GM23248 (cell line): ENCODE data around the gene ADPRHL1. TPM values are rescaled to one million over a fixed set of nuclear protein-coding genes. Genes with fewer than 3 reads are reported as not detected.

ENCODE experiments used
- DNase-seq: peaks from one replicate; pipeline ENCODE4 v3.0.0-alpha.2; 2015
- H2AFZ ChIP-seq: fragments of 200-600 bp; sonication (generic); 2 replicates; pipeline ENCODE4 v1.6.1; 2016; ENCODE audit warnings: antibody characterized with exemption
- H3F3A ChIP-seq: fragments of 200-600 bp; sonication (generic); 2 replicates; pipeline ENCODE4 v1.6.1; 2016; ENCODE audit warnings: mild to moderate bottlenecking, antibody characterized with exemption, mixed run types; ENCODE audit not compliant: insufficient read depth
- H3K27ac ChIP-seq: fragments of 200-600 bp; sonication (generic); 2 replicates; pipeline ENCODE4 v1.5.1; 2016; ENCODE audit warnings: mild to moderate bottlenecking
- H3K27me3 ChIP-seq: fragments of 200-600 bp; sonication (generic); replicated peaks from 2 replicates; pipeline ENCODE4 v1.6.1; 2016; ENCODE audit warnings: mild to moderate bottlenecking; ENCODE audit not compliant: insufficient read depth
- H3K36me3 ChIP-seq: fragments of 200-600 bp; sonication (generic); 2 replicates; pipeline ENCODE4 v1.6.1; 2016; ENCODE audit warnings: low read depth, mild to moderate bottlenecking
- H3K4me1 ChIP-seq: fragments of 200-600 bp; sonication (generic); 2 replicates; pipeline ENCODE4 v1.6.1; 2016; ENCODE audit warnings: mild to moderate bottlenecking; ENCODE audit not compliant: insufficient read depth
- H3K4me2 ChIP-seq: fragments of 200-600 bp; sonication (generic); one replicate; pipeline ENCODE4 v1.6.1; 2016; ENCODE audit warnings: mild to moderate bottlenecking; ENCODE audit not compliant: unreplicated experiment
- H3K4me3 ChIP-seq: fragments of 200-600 bp; sonication (generic); 2 replicates; pipeline ENCODE4 v1.5.1; 2016; ENCODE audit warnings: mild to moderate bottlenecking
- H3K79me2 ChIP-seq: fragments of 200-600 bp; sonication (generic); 2 replicates; pipeline ENCODE4 v1.6.1; 2016; ENCODE audit warnings: mild to moderate bottlenecking; ENCODE audit not compliant: insufficient read depth
- H3K9ac ChIP-seq: fragments of 200-600 bp; sonication (generic); 2 replicates; pipeline ENCODE4 v1.6.1; 2016; ENCODE audit warnings: mild to moderate bottlenecking
- H3K9me2 ChIP-seq: fragments of 200-600 bp; sonication (generic); 2 replicates; pipeline ENCODE4 v1.6.1; 2016; ENCODE audit warnings: mixed run types, mild to moderate bottlenecking, moderate library complexity; ENCODE audit not compliant: insufficient read depth
- H3K9me3 ChIP-seq: fragments of 200-600 bp; sonication (generic); one replicate; pipeline ENCODE4 v1.6.1; 2017; ENCODE audit warnings: low read depth
- H4K20me1 ChIP-seq: fragments of 200-600 bp; sonication (generic); 2 replicates; pipeline ENCODE4 v1.6.0; 2016; ENCODE audit not compliant: insufficient read depth
- EZH2 ChIP-seq: fragments of 200-600 bp; sonication (generic); IDR thresholded peaks from 2 replicates; pipeline ENCODE4 v1.6.1; 2018; ENCODE audit warnings: antibody characterized with exemption, mild to moderate bottlenecking; ENCODE audit not compliant: insufficient read depth, poor library complexity, severe bottlenecking
- EZH2phosphoT487 ChIP-seq: fragments of 200-600 bp; sonication (generic); IDR thresholded peaks from 2 replicates; pipeline ENCODE4 v1.6.1; 2018; ENCODE audit warnings: antibody characterized with exemption, moderate library complexity, mild to moderate bottlenecking, low read depth; ENCODE audit not compliant: insufficient read depth
- WGBS, 2 experiments: methylation state at CpG; one replicate each; pipeline ENCODE4 v1.1.6; 2015 to 2017; ENCODE audit warnings: low lambda C conversion rate in 2 of 2, low coverage in 1 of 2; ENCODE audit errors: missing lambda C conversion rate in 2 of 2; 5-methylcytosine and 5-hydroxymethylcytosine counted together
- in situ Hi-C: fragments of 300-500 bp; cut with MboI; formaldehyde crosslinking; loops from 2 replicates; pipeline ENCODE4 v1.15.0; 2020
- polyA plus RNA-seq: library from polyadenylated mRNA; unstranded; fragments of >200 nt; fragmentation: Nextera tagmentation; extraction: Ambion mirVana; gene quantifications from 2 replicates; pipeline ENCODE4 v1.2.1, GENCODE V29; 2016
- total RNA-seq: library from RNA; depleted of rRNA; stranded (reverse); fragments of >200 nt; shearing (Covaris generic); gene quantifications from 2 replicates; pipeline ENCODE4 v1.2.3, GENCODE V29; 2014

The ADPRHL1 gene
- total and polyA plus RNA-seq, 2 experiments from 2014 or later: 1.8 to 2.2 TPM

DNA sequence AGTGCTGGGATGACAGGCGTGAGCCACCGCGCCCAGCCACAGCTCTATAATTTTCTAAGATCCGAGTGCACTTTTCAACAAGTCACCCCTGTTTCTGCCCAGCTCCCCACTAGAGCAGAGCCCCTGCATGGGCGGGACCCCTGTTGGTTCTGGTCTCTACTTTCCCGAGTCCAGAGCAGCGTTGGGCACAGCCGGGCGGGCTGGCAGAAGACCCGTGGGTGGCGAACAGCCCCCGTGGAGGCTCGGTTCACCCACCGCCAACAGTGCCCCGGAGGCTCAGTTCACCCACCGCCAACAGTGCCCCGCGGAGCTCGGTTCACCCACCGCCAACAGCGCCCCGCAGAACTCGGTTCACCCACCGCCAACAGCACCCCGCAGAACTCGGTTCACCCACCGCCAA lies 40.8 kb downstream of the ADPRHL1 start:
- no peak for DNase-seq
- Histone ChIP-seq H3K27me3 (no peaks in the 10 kb centered on the region), H3K4me1 (peaks cover 33% of the 10 kb centered on the region), H3K9ac (no peak overlapping the region), H3F3A (peaks cover 4% of the 10 kb centered on the region; the same call in 1 of the 2 replicates), H3K36me3 (no peaks in the 10 kb centered on the region), H3K79me2 (no peaks in the 10 kb centered on the region), H2AFZ (no peak overlapping the region), H3K4me2 (no peak overlapping the region), H3K4me3 (no peak overlapping the region), H4K20me1 (no peaks in the 10 kb centered on the region), H3K9me2 (no peaks in the 10 kb centered on the region), H3K27ac (no peak overlapping the region), H3K9me3 (no peaks in the 10 kb centered on the region)
- WGBS, 2 experiments: 98% methylated on average over 12 to 27 of the region's 27 CpGs
- TF ChIP-seq EZH2phosphoT487: no peak
- no peak for TF ChIP-seq EZH2
- in situ Hi-C loops: no loop called here

GRCh38 chr13:113411216-113412023 lies 41.9 kb downstream of the ADPRHL1 start:
- TF ChIP-seq EZH2 (no peak), EZH2phosphoT487 (no peak)
- peak overlapping the region; percentile 74 for H3K4me2 ChIP-seq
- no peaks in the 10 kb centered on the region for H3K27me3 ChIP-seq
- peaks cover 4% of the 10 kb centered on the region; the same call in 1 of the 2 replicates for H3F3A ChIP-seq
- H3K27ac ChIP-seq: peak overlapping the region; percentile 98
- peak overlapping the region; percentile 40 for H2AFZ ChIP-seq
- no peaks in the 10 kb centered on the region for H3K79me2 ChIP-seq
- no peaks in the 10 kb centered on the region for H4K20me1 ChIP-seq
- no peaks in the 10 kb centered on the region for H3K36me3 ChIP-seq
- peak overlapping the region; percentile 57 for H3K4me3 ChIP-seq
- peak; percentile 97 for DNase-seq
- peaks cover 33% of the 10 kb centered on the region for H3K4me1 ChIP-seq
- H3K9me3 ChIP-seq: no peaks in the 10 kb centered on the region
- no peaks in the 10 kb centered on the region for H3K9me2 ChIP-seq
- peak overlapping the region; percentile 82 for H3K9ac ChIP-seq
- WGBS, 2 experiments: 23 to 27% methylated on average over 29 to 30 of the region's 30 CpGs
- in situ Hi-C loops: no loop called here

DNA sequence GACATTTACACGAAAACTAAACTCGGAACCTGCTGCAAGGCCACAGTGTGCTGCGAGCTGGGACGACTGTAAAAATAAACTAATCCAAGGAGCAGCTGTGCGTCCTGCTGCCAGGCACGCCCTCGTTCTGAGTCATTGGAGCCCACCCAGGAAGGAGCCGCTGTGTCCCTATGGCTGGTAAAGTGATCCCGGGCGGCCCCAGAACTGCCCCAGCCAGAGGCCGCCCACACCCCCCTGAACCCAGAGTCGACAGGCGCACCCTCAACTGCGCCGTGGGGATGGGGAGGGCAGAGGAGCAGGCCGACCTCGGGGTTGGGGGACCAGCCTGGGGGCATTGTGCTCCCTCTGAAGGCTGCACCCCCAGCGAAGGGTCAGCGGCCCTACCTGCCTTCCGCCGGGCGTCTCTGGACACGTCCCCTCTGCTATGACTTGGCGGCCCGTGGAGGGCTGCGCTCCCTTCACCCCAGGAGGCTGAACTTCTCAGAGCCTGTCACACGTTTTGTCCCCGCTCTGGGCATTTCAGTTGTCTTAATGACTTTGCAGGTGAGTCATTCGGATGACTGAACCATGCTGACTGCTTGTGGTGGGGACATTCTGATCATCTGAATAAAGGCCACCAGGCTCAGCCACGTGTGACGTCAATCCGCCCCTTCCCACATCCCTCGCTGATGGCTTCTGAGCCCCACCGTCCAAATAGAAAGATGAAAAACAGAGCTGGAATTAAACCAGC lies 42.7 kb downstream of the ADPRHL1 start:
- Histone ChIP-seq H3F3A (peaks cover 4% of the 10 kb centered on the region; the same call in 1 of the 2 replicates), H3K27ac (peak overlapping the region; percentile 98)

DNA sequence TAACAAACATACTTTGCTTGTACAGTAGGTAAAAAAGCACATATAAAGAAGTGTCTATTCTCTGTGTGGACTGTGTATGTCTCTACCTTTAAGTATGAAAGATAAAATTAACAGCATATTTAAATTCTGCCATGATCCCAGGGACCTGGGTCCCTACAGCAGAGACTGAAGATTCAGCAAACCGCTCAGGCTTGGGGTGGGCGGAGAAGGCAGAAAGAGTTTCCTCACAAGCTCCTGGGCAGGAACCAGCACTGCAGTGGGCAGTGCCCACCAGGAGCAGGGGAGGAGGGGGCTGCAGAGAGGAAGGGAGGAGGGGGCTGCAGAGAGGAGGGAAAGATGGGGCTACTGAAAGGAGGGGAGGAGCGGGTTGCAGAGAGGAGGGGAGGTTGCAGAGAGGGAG lies 44.7 kb downstream of the ADPRHL1 start:
- no peak overlapping the region for H3K9ac ChIP-seq
- no peak overlapping the region for H3K4me2 ChIP-seq
- no peaks in the 10 kb centered on the region for H3K79me2 ChIP-seq
- no peak overlapping the region for H3K4me3 ChIP-seq
- H3K4me1 ChIP-seq: peaks cover 28% of the 10 kb centered on the region
- peaks cover 4% of the 10 kb centered on the region; the same call in 1 of the 2 replicates for H3F3A ChIP-seq
- DNase-seq: no peak
- H4K20me1 ChIP-seq: no peaks in the 10 kb centered on the region
- no peak for TF ChIP-seq EZH2
- no peak for TF ChIP-seq EZH2phosphoT487
- no peak overlapping the region for H2AFZ ChIP-seq
- H3K27me3 ChIP-seq: no peaks in the 10 kb centered on the region
- H3K9me3 ChIP-seq: no peaks in the 10 kb centered on the region
- H3K36me3 ChIP-seq: no peaks in the 10 kb centered on the region
- 80 to 88% methylated on average over 2 to 3 of the region's 3 CpGs for WGBS, 2 experiments
- H3K27ac ChIP-seq: no peak overlapping the region
- in situ Hi-C loops: no loop called here
- no peaks in the 10 kb centered on the region for H3K9me2 ChIP-seq

More for the DNA sequence above, 42.7 kb downstream of the ADPRHL1 start:
- peaks cover 33% of the 10 kb centered on the region for H3K4me1 ChIP-seq
- in situ Hi-C loops: no loop called here
- no peaks in the 10 kb centered on the region for H3K9me2 ChIP-seq
- WGBS, 2 experiments: 3 to 6% methylated on average over 28 to 34 of the region's 34 CpGs
- H4K20me1 ChIP-seq: no peaks in the 10 kb centered on the region
- peak overlapping the region; percentile 74 for H3K4me2 ChIP-seq
- peak overlapping the region; percentile 82 for H3K9ac ChIP-seq
- H2AFZ ChIP-seq: peak overlapping the region; percentile 37
- DNase-seq: peak; percentile 93
- H3K27me3 ChIP-seq: no peaks in the 10 kb centered on the region
- no peaks in the 10 kb centered on the region for H3K79me2 ChIP-seq
- H3K9me3 ChIP-seq: no peaks in the 10 kb centered on the region
- TF ChIP-seq EZH2: no peak
- 0 out of 2 replicates have a peak, but pooled peaks have one; percentile 40 for TF ChIP-seq EZH2phosphoT487
- H3K4me3 ChIP-seq: peak overlapping the region; percentile 57
- H3K36me3 ChIP-seq: no peaks in the 10 kb centered on the region
